Endothelial cell (in vitro differentiated cells): ENCODE data around the gene CASP12. TPM values are rescaled to one million over a fixed set of nuclear protein-coding genes. Genes with fewer than 3 reads are reported as not detected.

Experiments used
- DNase-seq: peaks from one replicate; pipeline ENCODE4 v3.0.0; 2021; ENCODE audit warnings: low spot score
- H3K27ac Mint-ChIP-seq: one replicate; pipeline ENCODE4 v1.8.0; 2021; ENCODE audit warnings: mixed read lengths, inconsistent platforms; ENCODE audit not compliant: unreplicated experiment
- H3K27me3 Mint-ChIP-seq: one replicate; pipeline ENCODE4 v1.8.0; 2021; ENCODE audit warnings: mild to moderate bottlenecking, moderate library complexity, mixed read lengths, inconsistent platforms; ENCODE audit not compliant: unreplicated experiment
- H3K36me3 Mint-ChIP-seq: one replicate; pipeline ENCODE4 v1.8.0; 2021; ENCODE audit warnings: mild to moderate bottlenecking, low read depth, mixed read lengths, inconsistent platforms; ENCODE audit not compliant: unreplicated experiment
- H3K4me1 Mint-ChIP-seq: one replicate; pipeline ENCODE4 v1.8.0; 2021; ENCODE audit warnings: mild to moderate bottlenecking, mixed read lengths, inconsistent platforms; ENCODE audit not compliant: unreplicated experiment
- H3K4me3 Mint-ChIP-seq: one replicate; pipeline ENCODE4 v1.8.0; 2021; ENCODE audit warnings: mild to moderate bottlenecking, mixed read lengths, inconsistent platforms; ENCODE audit not compliant: unreplicated experiment
- H3K9me3 Mint-ChIP-seq: one replicate; pipeline ENCODE4 v1.8.0; 2021; ENCODE audit warnings: mixed read lengths, inconsistent platforms; ENCODE audit not compliant: unreplicated experiment
- total RNA-seq: library from RNA; stranded (reverse); fragmentation: NEBNext Ultra II Directional; extraction: Animal tissue kit (Norgen Biotek cat#: 25700); gene quantifications from one replicate; pipeline ENCODE4 v1.2.1, GENCODE V29; 2021; ENCODE audit not compliant: unreplicated experiment
- TF ChIP-seq, protein P1 (sequence below): fragments of 200-600 bp; sonication (generic); IDR thresholded peaks from one replicate; pipeline ENCODE4 v1.5.0; 2021; ENCODE audit warnings: antibody characterized with exemption; ENCODE audit not compliant: unreplicated experiment

Gene CASP12
- total RNA-seq, 1 donor from 2014 or later = 0.95 TPM

DNA sequence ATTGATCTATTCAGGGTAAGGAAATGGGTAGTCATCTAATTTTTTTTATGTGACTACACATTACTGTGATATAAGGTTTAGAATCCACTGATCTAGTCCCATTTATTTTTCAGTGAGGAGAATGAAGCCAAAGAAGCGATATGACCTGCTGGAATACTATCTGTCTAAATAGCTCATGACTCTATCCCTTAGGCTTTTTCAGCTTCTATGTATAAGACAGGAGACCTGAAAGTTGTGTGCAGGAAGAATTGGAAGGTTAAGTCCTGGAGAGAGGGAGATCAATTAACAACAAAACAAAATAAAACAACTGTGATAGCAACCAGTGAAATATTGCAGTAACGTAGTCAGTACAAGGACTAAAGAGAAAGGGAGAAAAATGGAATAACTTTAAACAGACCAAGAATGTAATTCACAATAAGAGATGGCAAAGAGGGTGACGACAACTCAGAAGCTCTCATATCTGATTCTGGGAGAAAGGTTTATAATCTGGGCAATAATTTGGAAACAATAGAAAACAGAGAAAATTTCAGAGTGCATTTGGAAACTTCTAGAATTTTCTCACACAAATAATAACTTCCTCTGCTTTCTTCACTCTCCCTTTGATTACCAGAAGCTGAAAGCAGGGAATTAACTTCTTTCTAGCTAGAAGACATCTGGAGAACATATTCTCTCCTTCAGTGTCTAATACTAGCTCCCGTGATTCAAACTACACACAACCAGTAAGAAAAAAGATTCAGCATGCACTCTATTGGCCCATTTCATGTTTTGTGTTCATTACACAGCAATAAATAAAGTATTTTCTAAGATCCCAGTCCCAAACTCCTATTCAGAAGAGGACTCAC lies 19.2 kb upstream of the CASP12 start:
- Mint-ChIP-seq H3K4me1 (peaks cover 48% of the 10 kb centered on the region), H3K27me3 (peaks cover 2% of the 10 kb centered on the region), H3K27ac (peak overlapping the region; percentile 91), H3K4me3 (peak overlapping the region; percentile 86), H3K9me3 (no peaks in the 10 kb centered on the region), H3K36me3 (no peaks in the 10 kb centered on the region)
- TF ChIP-seq, protein P1, sequence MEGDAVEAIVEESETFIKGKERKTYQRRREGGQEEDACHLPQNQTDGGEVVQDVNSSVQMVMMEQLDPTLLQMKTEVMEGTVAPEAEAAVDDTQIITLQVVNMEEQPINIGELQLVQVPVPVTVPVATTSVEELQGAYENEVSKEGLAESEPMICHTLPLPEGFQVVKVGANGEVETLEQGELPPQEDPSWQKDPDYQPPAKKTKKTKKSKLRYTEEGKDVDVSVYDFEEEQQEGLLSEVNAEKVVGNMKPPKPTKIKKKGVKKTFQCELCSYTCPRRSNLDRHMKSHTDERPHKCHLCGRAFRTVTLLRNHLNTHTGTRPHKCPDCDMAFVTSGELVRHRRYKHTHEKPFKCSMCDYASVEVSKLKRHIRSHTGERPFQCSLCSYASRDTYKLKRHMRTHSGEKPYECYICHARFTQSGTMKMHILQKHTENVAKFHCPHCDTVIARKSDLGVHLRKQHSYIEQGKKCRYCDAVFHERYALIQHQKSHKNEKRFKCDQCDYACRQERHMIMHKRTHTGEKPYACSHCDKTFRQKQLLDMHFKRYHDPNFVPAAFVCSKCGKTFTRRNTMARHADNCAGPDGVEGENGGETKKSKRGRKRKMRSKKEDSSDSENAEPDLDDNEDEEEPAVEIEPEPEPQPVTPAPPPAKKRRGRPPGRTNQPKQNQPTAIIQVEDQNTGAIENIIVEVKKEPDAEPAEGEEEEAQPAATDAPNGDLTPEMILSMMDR = no peak
- no peak for DNase-seq

GRCh38 chr11:104916442-104916841 lies 18.2 kb upstream of the CASP12 start:
- Mint-ChIP-seq H3K27ac (peak overlapping the region; percentile 67), H3K27me3 (no peaks in the 10 kb centered on the region), H3K4me3 (peak overlapping the region; percentile 75), H3K4me1 (peaks cover 48% of the 10 kb centered on the region), H3K36me3 (no peaks in the 10 kb centered on the region), H3K9me3 (no peaks in the 10 kb centered on the region)
- TF ChIP-seq, protein P1 = no peak
- no peak for DNase-seq

- DNase-seq = no peak
- H3K36me3 Mint-ChIP-seq = peaks cover 14% of the 10 kb centered on the region
- no peak overlapping the region for H3K4me3 Mint-ChIP-seq
- no peaks in the 10 kb centered on the region for H3K27me3 Mint-ChIP-seq
- TF ChIP-seq, protein P1 = no peak
- no peak overlapping the region for H3K27ac Mint-ChIP-seq
- H3K4me1 Mint-ChIP-seq = peaks cover 24% of the 10 kb centered on the region
- no peaks in the 10 kb centered on the region for H3K9me3 Mint-ChIP-seq
Measured at GRCh38 chr11:104912102-104912501, 13.8 kb upstream of the CASP12 start.

DNA sequence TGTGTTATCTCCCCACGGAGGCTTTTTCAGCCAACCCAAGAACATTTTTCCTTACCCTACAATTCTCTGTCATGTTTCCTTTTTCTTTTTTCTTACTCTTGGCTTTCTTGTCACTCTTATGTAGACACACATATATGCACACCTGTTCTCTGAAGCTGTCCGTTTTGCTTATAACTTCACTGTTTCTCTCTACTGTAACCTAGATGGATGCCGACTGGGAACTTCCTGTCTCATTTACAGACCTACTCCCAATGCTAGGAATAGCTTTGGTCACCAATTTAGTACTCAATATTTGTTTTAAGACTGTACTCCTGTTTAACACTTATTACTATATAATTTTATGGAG lies 9.9 kb upstream of the CASP12 start:
- H3K4me1 Mint-ChIP-seq = peaks cover 2% of the 10 kb centered on the region
- no peaks in the 10 kb centered on the region for H3K9me3 Mint-ChIP-seq
- no peak for DNase-seq
- H3K4me3 Mint-ChIP-seq = no peak overlapping the region
- H3K27me3 Mint-ChIP-seq = peaks cover 4% of the 10 kb centered on the region
- H3K36me3 Mint-ChIP-seq = peaks cover 25% of the 10 kb centered on the region
- TF ChIP-seq, protein P1 = no peak
- no peak overlapping the region for H3K27ac Mint-ChIP-seq

DNA sequence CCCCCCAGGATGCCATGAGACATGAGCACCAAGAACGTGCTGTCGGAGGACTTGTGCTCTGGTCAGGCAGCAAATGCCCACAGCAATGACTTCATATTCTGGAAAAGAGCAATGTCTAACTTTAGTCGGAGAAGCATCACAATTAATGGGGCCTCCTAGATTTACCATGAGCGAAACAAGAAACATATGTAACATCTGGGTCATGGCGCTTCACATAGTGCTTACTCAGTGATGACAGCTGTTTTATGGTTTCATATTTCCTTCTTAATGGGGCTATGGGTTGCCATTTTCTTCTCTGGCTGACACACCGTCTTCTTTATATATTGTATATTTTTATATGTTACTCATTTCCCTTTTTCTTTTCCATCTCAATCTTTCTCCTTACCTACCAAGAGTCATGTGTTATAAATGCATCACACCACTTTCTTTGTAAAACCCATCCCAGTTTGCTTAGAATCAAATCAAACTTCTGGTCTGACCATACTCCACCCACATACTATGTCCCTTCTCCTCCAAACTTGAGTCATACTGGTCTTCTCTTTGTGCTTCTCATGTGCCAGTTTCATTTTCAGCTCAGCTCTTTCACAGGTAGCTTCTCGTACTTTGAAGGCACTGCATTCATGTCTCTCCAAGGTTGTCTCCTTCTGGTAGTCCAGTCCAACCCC lies 9.4 kb upstream of the CASP12 start:
- Mint-ChIP-seq H3K9me3 (no peaks in the 10 kb centered on the region), H3K27ac (no peak overlapping the region), H3K36me3 (peaks cover 25% of the 10 kb centered on the region), H3K4me3 (no peak overlapping the region), H3K4me1 (no peaks in the 10 kb centered on the region), H3K27me3 (peaks cover 4% of the 10 kb centered on the region)
- TF ChIP-seq, protein P1 = no peak
- DNase-seq = no peak
